Measurements from ENCODE around the gene MTHFS. TPM values are rescaled to one million over a fixed set of nuclear protein-coding genes. Genes with fewer than 3 reads are reported as not detected.
"Not testable (repeated sequence)": the region's sequence is repeated elsewhere in the genome, so short reads cannot be mapped to it uniquely, and the experiment has no call there.

The MTHFS gene
- total RNA-seq, 1 donor = 19.1 TPM

- not testable (repeated sequence) for H3K27me3 ChIP-seq (ENCODE audit: insufficient read depth, low read length); H3K4me3 ChIP-seq (ENCODE audit: low read length); H3K9me3 ChIP-seq (ENCODE audit: low read depth, low read length)
- H3K4me1 ChIP-seq (ENCODE audit: insufficient read depth, low read length) = peaks cover 62% of the 10 kb centered on the region
Measured at GRCh38 chr15:79898786-79899185, 2.0 kb upstream of the MTHFS start.

DNA sequence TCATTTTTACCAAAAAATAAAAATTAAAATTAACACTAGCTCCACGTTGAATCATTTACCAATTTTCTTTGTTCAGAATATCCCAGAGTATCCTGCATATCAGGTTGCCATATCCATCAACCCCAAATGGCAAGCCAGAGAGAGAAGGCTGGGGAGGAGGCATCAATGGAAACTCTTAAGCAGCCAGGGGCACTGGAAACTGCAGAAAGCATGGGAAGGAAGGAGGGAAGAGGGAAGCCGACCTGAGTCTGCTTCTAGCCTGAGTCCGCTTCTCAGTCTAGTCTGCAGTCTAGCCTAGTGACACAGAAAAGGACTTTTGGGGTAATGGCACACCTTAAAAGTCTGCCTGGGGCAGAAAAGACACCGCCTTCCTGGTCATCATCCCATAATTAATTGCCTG lies 1.6 kb upstream of the MTHFS start:
- H3K9me3 ChIP-seq (ENCODE audit: low read depth, low read length) = no peaks in the 10 kb centered on the region
- peaks cover 59% of the 10 kb centered on the region for H3K4me1 ChIP-seq (ENCODE audit: insufficient read depth, low read length)
- H3K4me3 ChIP-seq (ENCODE audit: low read length) = no peak overlapping the region
- no peaks in the 10 kb centered on the region for H3K27me3 ChIP-seq (ENCODE audit: insufficient read depth, low read length)

GRCh38 chr15:79897701-79898113 lies 893 bp upstream of the MTHFS start:
- Histone ChIP-seq H3K9me3 (ENCODE audit: low read depth, low read length) (no peaks in the 10 kb centered on the region), H3K4me1 (ENCODE audit: insufficient read depth, low read length) (peaks cover 55% of the 10 kb centered on the region), H3K27me3 (ENCODE audit: insufficient read depth, low read length) (no peaks in the 10 kb centered on the region), H3K4me3 (ENCODE audit: low read length) (peak overlapping the region; percentile 73)

DNA sequence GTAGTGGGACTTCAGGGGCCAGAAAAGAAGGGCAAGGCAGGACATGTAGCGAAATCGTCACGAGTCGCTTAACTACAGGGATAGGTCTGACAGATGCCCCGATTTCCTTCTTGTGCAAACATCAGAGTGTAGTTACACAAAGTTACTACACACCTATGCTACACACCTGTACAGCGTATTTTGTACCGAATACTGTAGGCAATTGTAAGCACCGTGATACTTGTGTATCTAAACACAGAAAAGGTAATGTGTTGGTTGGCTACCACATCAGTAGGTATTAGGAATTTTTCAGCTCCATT lies 515 bp upstream of the MTHFS start:
- H3K4me1 ChIP-seq (ENCODE audit: insufficient read depth, low read length) = peaks cover 53% of the 10 kb centered on the region
- no peaks in the 10 kb centered on the region for H3K9me3 ChIP-seq (ENCODE audit: low read depth, low read length)
- no peaks in the 10 kb centered on the region for H3K27me3 ChIP-seq (ENCODE audit: insufficient read depth, low read length)
- H3K4me3 ChIP-seq (ENCODE audit: low read length) = peak overlapping the region; percentile 73

- no peaks in the 10 kb centered on the region for H3K9me3 ChIP-seq (ENCODE audit: low read depth, low read length)
- peaks cover 44% of the 10 kb centered on the region for H3K4me1 ChIP-seq (ENCODE audit: insufficient read depth, low read length)
- peak overlapping the region; percentile 73 for H3K4me3 ChIP-seq (ENCODE audit: low read length)
- H3K27me3 ChIP-seq (ENCODE audit: insufficient read depth, low read length) = no peaks in the 10 kb centered on the region
Measured at GRCh38 chr15:79896131-79896633, 632 bp downstream of the MTHFS start.

DNA sequence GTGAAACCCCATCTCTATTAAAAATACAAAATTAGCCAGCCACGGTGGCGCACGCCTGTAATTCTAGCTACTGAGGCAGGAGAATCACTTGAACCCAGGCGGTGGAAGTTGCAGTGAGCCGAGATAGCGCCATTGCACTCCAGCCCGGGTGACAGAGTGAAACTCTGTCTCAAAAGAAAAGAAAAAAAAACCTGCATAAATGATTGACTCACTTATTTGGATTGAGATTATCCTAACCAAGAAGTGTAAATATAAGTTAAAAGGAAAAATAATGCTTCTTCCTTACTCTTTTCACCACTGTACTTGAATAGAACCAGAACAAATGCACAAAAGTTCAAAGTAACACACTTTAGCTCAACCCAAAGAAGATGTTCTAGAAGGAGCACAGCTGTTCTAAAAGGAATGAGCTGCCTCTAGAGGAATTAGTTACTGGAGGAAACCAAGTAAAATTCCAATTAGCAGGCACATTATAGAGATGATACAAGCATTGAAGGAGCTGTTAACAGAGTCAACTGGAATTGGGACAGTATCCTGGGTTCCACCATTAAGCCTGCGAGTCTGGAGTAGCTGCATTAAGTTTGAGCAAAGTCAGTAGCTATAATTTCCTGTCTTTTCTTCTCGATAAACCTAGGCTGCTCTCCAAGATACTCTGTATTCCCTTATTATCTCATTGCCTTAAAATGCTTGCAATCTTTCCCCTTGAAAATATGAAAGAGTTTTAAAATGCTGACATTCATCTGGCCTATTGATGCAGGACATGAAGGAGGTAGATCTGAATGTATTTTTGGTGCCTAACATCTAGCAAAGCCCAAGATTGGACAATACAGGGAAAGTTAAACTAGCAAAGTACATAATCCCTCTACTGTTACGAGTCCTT lies 9.5 kb downstream of the MTHFS start:
- Histone ChIP-seq H3K9me3 (ENCODE audit: low read depth, low read length) (no peaks in the 10 kb centered on the region), H3K4me3 (ENCODE audit: low read length) (no peak overlapping the region), H3K4me1 (ENCODE audit: insufficient read depth, low read length) (no peaks in the 10 kb centered on the region), H3K27me3 (ENCODE audit: insufficient read depth, low read length) (no peaks in the 10 kb centered on the region)

DNA sequence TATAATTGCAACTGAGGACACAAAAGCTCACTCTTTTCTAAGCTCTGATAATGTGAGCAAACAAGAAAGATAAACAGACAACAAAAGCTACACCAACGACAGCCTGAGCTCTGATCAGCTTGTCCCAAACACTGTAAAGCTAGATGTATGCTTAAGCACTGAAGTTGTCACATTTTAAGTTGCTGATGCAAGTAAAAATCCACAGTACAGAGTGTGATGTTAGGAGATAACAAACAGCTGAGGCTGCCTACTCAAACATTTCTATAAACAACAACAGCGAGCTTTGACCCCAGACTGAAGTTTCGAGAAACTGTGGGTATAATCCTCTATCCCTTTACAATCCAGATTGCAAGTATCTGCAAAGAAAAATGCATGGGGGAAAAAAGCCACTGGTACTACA lies 10.7 kb downstream of the MTHFS start:
- no peaks in the 10 kb centered on the region for H3K4me1 ChIP-seq (ENCODE audit: insufficient read depth, low read length)
- H3K27me3 ChIP-seq (ENCODE audit: insufficient read depth, low read length) = no peaks in the 10 kb centered on the region
- H3K4me3 ChIP-seq (ENCODE audit: low read length) = no peak overlapping the region
- no peaks in the 10 kb centered on the region for H3K9me3 ChIP-seq (ENCODE audit: low read depth, low read length)

DNA sequence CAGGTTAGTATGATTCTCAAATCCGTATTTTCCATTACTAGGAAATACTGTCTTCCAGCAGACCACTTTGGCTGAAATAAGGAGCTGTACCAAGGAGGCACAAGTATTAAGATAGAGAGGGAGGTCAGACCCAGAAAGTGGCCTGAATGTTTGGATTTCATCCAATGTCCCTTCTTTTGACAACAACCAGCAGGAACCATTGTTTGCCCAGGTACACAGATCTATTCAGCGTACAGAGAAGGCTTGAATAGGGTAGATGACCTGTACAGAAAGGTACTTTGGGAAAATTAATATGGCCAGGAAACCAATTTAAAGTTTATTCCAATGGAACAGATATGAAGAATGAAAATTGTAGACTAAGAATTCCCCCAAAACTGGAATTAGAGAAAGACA lies 12.6 kb downstream of the MTHFS start:
- Histone ChIP-seq H3K4me1 (ENCODE audit: insufficient read depth, low read length) (no peaks in the 10 kb centered on the region), H3K27me3 (ENCODE audit: insufficient read depth, low read length) (no peaks in the 10 kb centered on the region), H3K9me3 (ENCODE audit: low read depth, low read length) (peaks cover 4% of the 10 kb centered on the region), H3K4me3 (ENCODE audit: low read length) (no peak overlapping the region)

DNA sequence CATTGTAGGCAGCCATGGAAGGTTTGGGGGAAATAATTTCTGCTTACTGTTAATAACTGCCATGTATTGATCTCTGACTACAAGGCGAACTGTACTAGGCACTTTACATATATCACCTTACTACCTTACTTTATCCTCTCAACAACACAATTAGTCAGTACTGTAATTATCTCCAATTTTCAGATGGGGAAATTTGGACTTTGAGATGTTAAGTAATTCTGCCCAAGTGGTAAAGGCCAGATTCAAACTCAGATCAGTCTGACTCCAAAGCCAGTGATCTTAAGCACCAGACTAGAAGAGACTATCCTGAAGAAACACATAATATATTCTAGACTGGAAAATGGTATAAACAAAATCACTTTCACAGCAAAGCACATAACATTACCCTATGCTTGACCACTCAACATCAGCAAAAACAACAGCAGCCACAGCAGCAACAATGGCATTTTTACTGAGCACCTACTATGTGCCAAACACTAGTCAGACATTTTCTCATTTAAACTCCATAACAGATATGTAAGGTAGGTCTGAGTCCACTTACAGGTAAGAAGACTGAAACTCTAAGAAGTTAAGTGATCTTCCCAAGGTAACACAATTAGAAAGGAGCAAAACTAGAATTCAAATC lies 13.1 kb downstream of the MTHFS start:
- H3K27me3 ChIP-seq (ENCODE audit: insufficient read depth, low read length) = no peaks in the 10 kb centered on the region
- H3K4me1 ChIP-seq (ENCODE audit: insufficient read depth, low read length) = no peaks in the 10 kb centered on the region
- no peak overlapping the region for H3K4me3 ChIP-seq (ENCODE audit: low read length)
- peaks cover 9% of the 10 kb centered on the region for H3K9me3 ChIP-seq (ENCODE audit: low read depth, low read length)

GRCh38 chr15:79881668-79882067 lies 15.1 kb downstream of the MTHFS start:
- Histone ChIP-seq H3K4me1 (ENCODE audit: insufficient read depth, low read length) (no peaks in the 10 kb centered on the region), H3K4me3 (ENCODE audit: low read length) (no peak overlapping the region), H3K27me3 (ENCODE audit: insufficient read depth, low read length) (no peaks in the 10 kb centered on the region), H3K9me3 (ENCODE audit: low read depth, low read length) (peaks cover 30% of the 10 kb centered on the region)

GRCh38 chr15:79881254-79881653 lies 15.6 kb downstream of the MTHFS start:
- no peaks in the 10 kb centered on the region for H3K4me1 ChIP-seq (ENCODE audit: insufficient read depth, low read length)
- no peaks in the 10 kb centered on the region for H3K27me3 ChIP-seq (ENCODE audit: insufficient read depth, low read length)
- no peak overlapping the region for H3K4me3 ChIP-seq (ENCODE audit: low read length)
- peaks cover 31% of the 10 kb centered on the region for H3K9me3 ChIP-seq (ENCODE audit: low read depth, low read length)

DNA sequence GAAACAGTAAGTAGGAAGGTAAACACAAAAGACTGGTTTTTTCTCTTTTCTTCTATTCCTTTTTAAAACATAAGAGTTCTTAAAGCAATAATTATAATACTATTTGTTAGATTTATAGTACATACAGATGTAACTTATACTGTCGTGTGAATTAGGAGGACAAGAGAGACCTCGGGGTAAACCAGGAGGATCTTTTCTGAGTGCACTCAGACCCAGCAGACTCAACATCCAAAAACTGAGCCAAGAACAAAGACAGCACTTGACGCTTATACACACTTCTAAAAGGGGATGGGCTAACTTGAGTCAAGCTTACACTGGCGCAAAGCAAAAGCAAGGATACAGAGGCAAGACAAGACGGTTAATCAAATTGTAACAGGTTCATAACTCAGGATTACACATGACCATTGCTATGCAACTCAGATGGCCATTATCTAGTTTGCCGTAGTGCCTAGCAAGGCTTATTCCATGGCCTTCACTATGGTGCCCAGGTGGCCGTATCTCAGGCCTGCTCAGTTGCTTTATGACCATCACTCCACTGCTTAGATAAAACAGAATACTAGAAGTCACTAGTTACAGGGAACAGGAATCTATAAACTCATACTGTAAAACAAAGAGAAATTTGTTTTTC lies 18.6 kb downstream of the MTHFS start:
- Histone ChIP-seq H3K27me3 (ENCODE audit: insufficient read depth, low read length) (no peaks in the 10 kb centered on the region), H3K4me3 (ENCODE audit: low read length) (no peak overlapping the region), H3K4me1 (ENCODE audit: insufficient read depth, low read length) (no peaks in the 10 kb centered on the region), H3K9me3 (ENCODE audit: low read depth, low read length) (peaks cover 42% of the 10 kb centered on the region)

- Histone ChIP-seq H3K27me3 (ENCODE audit: insufficient read depth, low read length) (no peaks in the 10 kb centered on the region), H3K4me3 (ENCODE audit: low read length) (no peak overlapping the region), H3K4me1 (ENCODE audit: insufficient read depth, low read length) (peaks cover 11% of the 10 kb centered on the region), H3K9me3 (ENCODE audit: low read depth, low read length) (peaks cover 42% of the 10 kb centered on the region)
Measured at GRCh38 chr15:79875213-79875612, 21.6 kb downstream of the MTHFS start.

DNA sequence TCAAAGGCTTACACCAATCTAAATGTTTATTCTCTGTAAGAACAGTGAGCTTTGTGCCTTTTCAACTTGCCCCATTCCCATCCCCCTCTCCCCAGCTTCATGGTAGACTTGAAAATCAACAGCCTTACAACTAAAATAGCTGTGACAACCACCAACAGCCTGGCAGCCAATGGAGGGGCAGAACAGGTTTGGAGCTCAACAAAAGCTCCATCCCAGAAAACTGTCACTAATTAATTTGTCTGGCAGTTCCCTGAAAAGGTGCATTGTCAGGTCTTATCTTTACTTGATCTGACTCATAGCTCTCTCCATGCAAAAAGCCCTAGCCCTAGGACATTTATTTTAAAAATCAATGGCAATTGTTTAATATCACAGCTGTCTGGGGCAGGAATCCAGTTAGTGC lies 22.6 kb downstream of the MTHFS start:
- H3K4me3 ChIP-seq (ENCODE audit: low read length) = no peak overlapping the region
- peaks cover 38% of the 10 kb centered on the region for H3K9me3 ChIP-seq (ENCODE audit: low read depth, low read length)

GRCh38 chr15:79872358-79873017 lies 24.3 kb downstream of the MTHFS start:
- Histone ChIP-seq H3K4me1 (ENCODE audit: insufficient read depth, low read length) (peaks cover 11% of the 10 kb centered on the region), H3K9me3 (ENCODE audit: low read depth, low read length) (peaks cover 21% of the 10 kb centered on the region), H3K4me3 (ENCODE audit: low read length) (no peak overlapping the region), H3K27me3 (ENCODE audit: insufficient read depth, low read length) (no peaks in the 10 kb centered on the region)

More for the DNA sequence above, 22.6 kb downstream of the MTHFS start:
- Histone ChIP-seq H3K27me3 (ENCODE audit: insufficient read depth, low read length) (no peaks in the 10 kb centered on the region), H3K4me1 (ENCODE audit: insufficient read depth, low read length) (peaks cover 11% of the 10 kb centered on the region)
